WTC11 (cell line): ENCODE results near the gene ACVR2B.

ENCODE experiments used
- ATF1 ChIP-seq: sonication (generic); formaldehyde crosslinking; IDR thresholded peaks from 2 replicates; pipeline ENCODE4 v1.8.1; 2023; ENCODE audit warnings: mild to moderate bottlenecking, moderate library complexity, missing genetic modification reagents
- CREB1 ChIP-seq: sonication (generic); formaldehyde crosslinking; IDR thresholded peaks from 2 replicates; pipeline ENCODE4 v1.8.0; 2023; ENCODE audit warnings: mild to moderate bottlenecking, missing genetic modification reagents
- ETV6 ChIP-seq: sonication (generic); formaldehyde crosslinking; IDR thresholded peaks from 2 replicates; pipeline ENCODE4 v1.8.1; 2022; ENCODE audit warnings: mild to moderate bottlenecking, missing genetic modification reagents
- NR2C2 ChIP-seq: sonication (generic); formaldehyde crosslinking; IDR thresholded peaks from 2 replicates; pipeline ENCODE4 v1.8.0; 2022; ENCODE audit warnings: mild to moderate bottlenecking, missing genetic modification reagents
- OVOL2 ChIP-seq: fragments of 250-450 bp; sonication (Bioruptor Pico); IDR thresholded peaks from 2 replicates; pipeline ENCODE4 v1.9.0; 2021; ENCODE audit warnings: mild to moderate bottlenecking, borderline replicate concordance
- RELA ChIP-seq: sonication (generic); formaldehyde crosslinking; IDR thresholded peaks from 2 replicates; pipeline ENCODE4 v1.8.1; 2022; ENCODE audit warnings: missing genetic modification reagents, mild to moderate bottlenecking, borderline replicate concordance
- SOX15 ChIP-seq: fragments of 250-450 bp; sonication (Bioruptor Pico); IDR thresholded peaks from 2 replicates; pipeline ENCODE4 v1.9.0; 2021; ENCODE audit warnings: mild to moderate bottlenecking
- SP1 ChIP-seq: sonication (generic); formaldehyde crosslinking; conservative IDR thresholded peaks from 2 replicates; pipeline ENCODE4 v1.8.1; 2022; ENCODE audit warnings: missing genetic modification reagents
- TEAD4 ChIP-seq: sonication (generic); formaldehyde crosslinking; IDR thresholded peaks from 2 replicates; pipeline ENCODE4 v1.8.0; 2022; ENCODE audit warnings: mild to moderate bottlenecking, missing genetic modification reagents
- TP53 ChIP-seq: sonication (generic); formaldehyde crosslinking; IDR thresholded peaks from 2 replicates; pipeline ENCODE4 v1.8.1; 2023; ENCODE audit warnings: mild to moderate bottlenecking, missing genetic modification reagents
- ZBTB21 ChIP-seq: sonication (generic); formaldehyde crosslinking; IDR thresholded peaks from 2 replicates; pipeline ENCODE4 v1.8.1; 2023; ENCODE audit warnings: mild to moderate bottlenecking, missing genetic modification reagents, borderline replicate concordance
- TF ChIP-seq, protein P1 (sequence below): fragments of 200-600 bp; IDR thresholded peaks from 2 replicates; pipeline ENCODE4 v1.8.0; 2022; ENCODE audit warnings: antibody characterized with exemption
- TF ChIP-seq, protein P2 (sequence below): sonication (generic); formaldehyde crosslinking; IDR thresholded peaks from 2 replicates; pipeline ENCODE4 v1.8.0; 2023; ENCODE audit warnings: missing genetic modification reagents
- TF ChIP-seq, protein P3 (sequence below): sonication (generic); formaldehyde crosslinking; conservative IDR thresholded peaks from 2 replicates; pipeline ENCODE4 v1.8.1; 2022; ENCODE audit warnings: mild to moderate bottlenecking, missing genetic modification reagents

DNA sequence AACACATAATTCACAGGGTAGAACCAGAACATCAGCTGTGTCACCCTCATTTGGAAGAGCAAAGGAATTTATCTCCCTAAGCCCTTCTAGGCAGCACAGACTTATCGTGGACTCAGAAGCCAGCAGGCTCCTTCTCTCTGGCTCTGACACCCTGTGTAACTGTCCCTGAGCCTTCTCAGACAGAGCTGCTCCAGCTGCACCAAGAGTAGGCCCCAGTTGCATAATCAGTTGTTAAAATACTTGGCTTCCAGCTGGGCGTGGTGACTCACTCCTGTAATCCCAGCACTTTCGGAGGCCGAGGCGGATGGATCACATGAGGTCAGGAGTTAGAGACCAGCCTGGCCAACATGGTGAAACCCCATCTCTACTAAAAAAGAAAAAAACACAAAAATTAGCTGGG is 49.4 kb upstream of the ACVR2B start:
- TF ChIP-seq ATF1 (CRISPR knock-in tag) (no peak), TEAD4 (CRISPR knock-in tag) (no peak), OVOL2 (no peak), CREB1 (CRISPR knock-in tag) (no peak), ETV6 (no peak), SOX15 (CRISPR knock-in tag) (no peak), RELA (no peak), SP1 (CRISPR knock-in tag) (no peak), ZBTB21 (CRISPR knock-in tag) (no peak), TP53 (CRISPR knock-in tag) (no peak), NR2C2 (CRISPR knock-in tag) (no peak)
- TF ChIP-seq, protein P1, sequence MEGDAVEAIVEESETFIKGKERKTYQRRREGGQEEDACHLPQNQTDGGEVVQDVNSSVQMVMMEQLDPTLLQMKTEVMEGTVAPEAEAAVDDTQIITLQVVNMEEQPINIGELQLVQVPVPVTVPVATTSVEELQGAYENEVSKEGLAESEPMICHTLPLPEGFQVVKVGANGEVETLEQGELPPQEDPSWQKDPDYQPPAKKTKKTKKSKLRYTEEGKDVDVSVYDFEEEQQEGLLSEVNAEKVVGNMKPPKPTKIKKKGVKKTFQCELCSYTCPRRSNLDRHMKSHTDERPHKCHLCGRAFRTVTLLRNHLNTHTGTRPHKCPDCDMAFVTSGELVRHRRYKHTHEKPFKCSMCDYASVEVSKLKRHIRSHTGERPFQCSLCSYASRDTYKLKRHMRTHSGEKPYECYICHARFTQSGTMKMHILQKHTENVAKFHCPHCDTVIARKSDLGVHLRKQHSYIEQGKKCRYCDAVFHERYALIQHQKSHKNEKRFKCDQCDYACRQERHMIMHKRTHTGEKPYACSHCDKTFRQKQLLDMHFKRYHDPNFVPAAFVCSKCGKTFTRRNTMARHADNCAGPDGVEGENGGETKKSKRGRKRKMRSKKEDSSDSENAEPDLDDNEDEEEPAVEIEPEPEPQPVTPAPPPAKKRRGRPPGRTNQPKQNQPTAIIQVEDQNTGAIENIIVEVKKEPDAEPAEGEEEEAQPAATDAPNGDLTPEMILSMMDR, result no peak
- TF ChIP-seq, protein P2, sequence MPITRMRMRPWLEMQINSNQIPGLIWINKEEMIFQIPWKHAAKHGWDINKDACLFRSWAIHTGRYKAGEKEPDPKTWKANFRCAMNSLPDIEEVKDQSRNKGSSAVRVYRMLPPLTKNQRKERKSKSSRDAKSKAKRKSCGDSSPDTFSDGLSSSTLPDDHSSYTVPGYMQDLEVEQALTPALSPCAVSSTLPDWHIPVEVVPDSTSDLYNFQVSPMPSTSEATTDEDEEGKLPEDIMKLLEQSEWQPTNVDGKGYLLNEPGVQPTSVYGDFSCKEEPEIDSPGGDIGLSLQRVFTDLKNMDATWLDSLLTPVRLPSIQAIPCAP, result no peak
- TF ChIP-seq, protein P3, sequence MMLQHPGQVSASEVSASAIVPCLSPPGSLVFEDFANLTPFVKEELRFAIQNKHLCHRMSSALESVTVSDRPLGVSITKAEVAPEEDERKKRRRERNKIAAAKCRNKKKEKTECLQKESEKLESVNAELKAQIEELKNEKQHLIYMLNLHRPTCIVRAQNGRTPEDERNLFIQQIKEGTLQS, result no peak
